Measurements from ENCODE around the gene LACRT. TPM values are rescaled to one million over a fixed set of nuclear protein-coding genes. Genes with fewer than 3 reads are reported as not detected.
"Not testable (repeated sequence)": the region's sequence is repeated elsewhere in the genome, so short reads cannot be mapped to it uniquely, and the experiment has no call there.

LACRT gene
- total RNA-seq, 2 donors from 2014 or later: not detected

DNA sequence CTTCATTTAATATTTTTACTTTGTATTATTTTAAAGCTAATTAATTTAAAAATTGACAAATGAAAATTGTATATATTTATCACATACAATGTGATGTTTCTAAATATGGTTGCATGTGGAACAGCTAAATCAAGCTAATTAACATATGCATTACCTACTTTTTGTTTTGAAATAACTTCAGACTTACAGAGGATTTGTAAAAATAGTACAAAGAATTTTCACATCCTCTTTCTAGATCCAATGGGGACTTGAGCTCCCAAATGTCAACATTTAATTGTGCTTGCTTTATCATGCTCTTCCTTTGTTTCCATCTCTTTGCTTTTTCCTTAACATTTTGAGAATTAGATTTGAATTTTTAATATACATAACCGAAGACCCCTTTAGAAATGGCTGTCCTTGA, 6.9 kb upstream of the LACRT start:
- H3K4me1 ChIP-seq: no peaks in the 10 kb centered on the region
- ATAC-seq (no peak), DNase-seq (no peak)
- no peak overlapping the region for H3K4me3 ChIP-seq
- no peaks in the 10 kb centered on the region for H3K27me3 ChIP-seq
- no peaks in the 10 kb centered on the region for H3K36me3 ChIP-seq (replicated peaks in 1 of 2; ENCODE audit: insufficient read depth in 1 of 2, low read depth in 2 of 2)
- TF ChIP-seq CTCF (IDR thresholded peaks at IDR 0.05): no peak
- no peak for TF ChIP-seq POLR2A (IDR thresholded peaks at IDR 0.05)
- H3K9me3 ChIP-seq: no peaks in the 10 kb centered on the region
- WGBS, 2 donors: 60 to 88% methylated on average over 1 of the region's 1 CpG
- no peak overlapping the region for H3K27ac ChIP-seq
- intact Hi-C loops (cut with DNase I): no loop called here

DNA sequence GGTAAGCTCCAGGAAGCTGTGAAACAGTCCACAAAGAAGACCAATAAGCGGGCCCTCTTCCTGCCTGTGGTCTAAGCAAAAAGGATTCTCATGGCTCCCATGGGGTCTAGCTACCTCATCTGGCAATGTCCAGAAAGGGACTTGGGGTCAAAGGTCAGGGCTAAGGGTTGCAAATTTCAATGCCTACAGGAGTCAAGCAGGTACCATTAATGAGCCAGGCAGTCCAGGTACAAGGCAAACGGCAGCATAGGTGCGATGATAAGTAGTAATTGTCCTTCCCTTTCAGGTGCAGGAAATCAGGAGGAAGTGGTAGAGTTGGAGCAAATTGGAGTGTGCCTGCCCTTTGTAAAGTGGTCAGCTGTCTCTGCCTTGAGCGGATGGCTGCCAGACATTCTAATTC, 6.4 kb upstream of the LACRT start:
- H3K4me3 ChIP-seq: no peak overlapping the region
- H3K9me3 ChIP-seq: no peaks in the 10 kb centered on the region
- H3K4me1 ChIP-seq: no peaks in the 10 kb centered on the region
- TF ChIP-seq CTCF (IDR thresholded peaks at IDR 0.05): no peak
- no peak for TF ChIP-seq POLR2A (IDR thresholded peaks at IDR 0.05)
- no peak for ATAC-seq
- intact Hi-C loops (cut with DNase I): no loop called here
- no peak overlapping the region for H3K27ac ChIP-seq
- H3K27me3 ChIP-seq: no peaks in the 10 kb centered on the region
- no peak for DNase-seq
- 77 to 80% methylated on average over 4 of the region's 4 CpGs for WGBS, 2 donors
- H3K36me3 ChIP-seq (replicated peaks in 1 of 2; ENCODE audit: insufficient read depth in 1 of 2, low read depth in 2 of 2): no peaks in the 10 kb centered on the region

GRCh38 chr12:54639112-54639511, 4.4 kb upstream of the LACRT start:
- DNase-seq; ATAC-seq; H3K36me3 ChIP-seq (replicated peaks in 1 of 2; ENCODE audit: insufficient read depth in 1 of 2, low read depth in 2 of 2); intact Hi-C loops (cut with DNase I); H3K9me3 ChIP-seq; H3K4me1 ChIP-seq; H3K27ac ChIP-seq; H3K4me3 ChIP-seq; H3K27me3 ChIP-seq: not testable (repeated sequence)
- WGBS, 2 donors: 84 to 89% methylated on average over 2 of the region's 2 CpGs

DNA sequence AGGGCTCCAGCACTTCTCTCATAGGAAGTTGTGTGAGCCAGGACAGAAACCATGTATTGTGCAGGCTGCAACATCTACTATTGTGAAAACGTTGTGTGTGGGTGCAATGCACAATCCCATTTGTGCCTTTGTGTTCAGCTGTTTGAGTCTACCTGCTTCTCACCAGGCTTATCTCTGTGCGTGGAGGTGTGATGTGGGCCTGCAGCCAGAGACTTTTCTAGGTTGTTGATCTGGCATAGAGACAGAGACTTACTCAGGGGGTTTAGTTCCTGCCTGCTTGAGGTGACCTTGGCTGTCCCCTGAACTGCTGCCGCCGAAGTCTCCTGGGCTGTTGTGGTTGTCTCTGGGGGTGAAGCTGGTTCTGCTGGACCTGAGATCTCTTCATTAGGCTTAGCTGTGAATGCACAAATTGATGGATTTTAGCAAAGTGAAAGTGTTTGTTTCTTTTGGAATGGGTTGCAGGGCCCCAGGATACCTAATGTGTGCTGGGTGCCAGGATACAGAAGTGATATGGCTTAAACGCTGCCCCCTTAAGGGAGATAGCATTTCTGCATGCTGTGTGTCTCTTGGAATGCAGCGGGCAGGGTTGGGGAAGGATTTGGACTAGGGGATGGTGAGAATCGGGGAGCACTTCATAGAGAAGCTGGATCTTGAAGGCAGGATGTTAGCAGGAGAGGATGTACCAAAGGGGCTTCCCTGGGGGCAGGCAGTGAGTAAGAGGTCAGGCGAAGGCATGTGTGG, 2.5 kb downstream of the LACRT start:
- Histone ChIP-seq H3K27me3 (no peaks in the 10 kb centered on the region), H3K4me3 (no peak overlapping the region), H3K36me3 (replicated peaks in 1 of 2; ENCODE audit: insufficient read depth in 1 of 2, low read depth in 2 of 2) (no peaks in the 10 kb centered on the region), H3K4me1 (peaks cover 10% of the 10 kb centered on the region), H3K27ac (no peak overlapping the region), H3K9me3 (no peaks in the 10 kb centered on the region)
- peak; percentile 27 for ATAC-seq
- DNase-seq: peak; percentile 17 to 49 (median 29)
- 40 to 45% methylated on average over 8 of the region's 8 CpGs for WGBS, 2 donors
- TF ChIP-seq POLR2A (IDR thresholded peaks at IDR 0.05) (no peak), CTCF (IDR thresholded peaks at IDR 0.05) (no peak)
- intact Hi-C loops (cut with DNase I): no loop called here

GRCh38 chr12:54631551-54631950, 3.1 kb downstream of the LACRT start:
- Histone ChIP-seq H3K9me3 (no peaks in the 10 kb centered on the region), H3K27ac (no peak overlapping the region), H3K36me3 (replicated peaks in 1 of 2; ENCODE audit: insufficient read depth in 1 of 2, low read depth in 2 of 2) (no peaks in the 10 kb centered on the region), H3K4me1 (peaks cover 10% of the 10 kb centered on the region), H3K4me3 (no peak overlapping the region), H3K27me3 (no peaks in the 10 kb centered on the region)
- DNase-seq: no peak
- TF ChIP-seq CTCF (IDR thresholded peaks at IDR 0.05) (no peak), POLR2A (IDR thresholded peaks at IDR 0.05) (no peak)
- intact Hi-C loops (cut with DNase I): no loop called here
- 47 to 58% methylated on average over 4 to 5 of the region's 5 CpGs for WGBS, 2 donors
- ATAC-seq: no peak

All from body of pancreas (tissue), 4 donors.